GM12892 (cell line): Measurements from ENCODE around the gene AFDN.

Experiments used
- POLR2A ChIP-seq: IDR thresholded peaks from 2 replicates; pipeline ENCODE4 v1.6.1; 2011; ENCODE audit warnings: low read depth, low read length, control low read depth
- TAF1 ChIP-seq: IDR thresholded peaks from 2 replicates; pipeline ENCODE4 v1.6.1; 2011; ENCODE audit warnings: low read depth, mild to moderate bottlenecking, control low read depth, low read length, borderline replicate concordance

- TF ChIP-seq POLR2A (no peak), TAF1 (no peak)
Observed at GRCh38 chr6:168016176-168016620, 189.5 kb downstream of the AFDN start.
